H1 (cell line): ENCODE results near the gene COPZ2. TPM values are rescaled to one million over a fixed set of nuclear protein-coding genes. Genes with fewer than 3 reads are reported as not detected.
A peak's percentile ranks its signal among the peaks of the same experiment; 100 is the strongest.

Experiments used
- CTCF ChIP-seq, 3 experiments: IDR thresholded peaks; 1 replicate in 2 of 3; 2 replicates in 1 of 3; pipeline versions ENCODE4 v1.5.1 to v1.6.1; 2011; ENCODE audit warnings: low read length in 3 of 3, mild to moderate bottlenecking in 3 of 3, inconsistent platforms in 2 of 3, low read depth in 1 of 3, moderate library complexity in 1 of 3; ENCODE audit not compliant: insufficient read depth in 1 of 3; ENCODE audit errors: control extremely low read depth in 1 of 3
- GABPA ChIP-seq: IDR thresholded peaks from 2 replicates; pipeline ENCODE4 v1.6.1; 2011; ENCODE audit warnings: mild to moderate bottlenecking, low read length, moderate library complexity, borderline replicate concordance; ENCODE audit not compliant: insufficient read depth
- KDM4A ChIP-seq: IDR thresholded peaks from one replicate; pipeline ENCODE4 v1.7.1; 2012; ENCODE audit warnings: low read depth, mild to moderate bottlenecking, moderate library complexity, low read length, inconsistent platforms; ENCODE audit not compliant: severe bottlenecking
- POLR2A ChIP-seq, 2 experiments: IDR thresholded peaks; 1 replicate in 1 of 2; 2 replicates in 1 of 2; pipeline ENCODE4 v1.6.1; 2011; ENCODE audit warnings: low read depth in 2 of 2, low read length in 2 of 2, mild to moderate bottlenecking in 2 of 2; ENCODE audit errors: control extremely low read depth in 1 of 2
- RAD21 ChIP-seq, 2 experiments: IDR thresholded peaks in 1 of 2; conservative IDR thresholded peaks in 1 of 2; 2 replicates each; pipeline ENCODE4 v1.6.1; 2011; ENCODE audit warnings: low read depth in 2 of 2, low read length in 2 of 2, improper control_type of control experiment in 1 of 2, inconsistent platforms in 1 of 2, mild to moderate bottlenecking in 1 of 2, moderate library complexity in 1 of 2
- polyA plus RNA-seq, 7 experiments: library from polyadenylated mRNA; depleted of rRNA in 3 of 7; stranded (reverse) in 5 of 7; unstranded in 2 of 7; fragments of >200 nt in 5 of 7; fragments of 200-250 nt in 2 of 7; gene quantifications; 1 replicate in 5 of 7; 2 replicates in 1 of 7; 4 replicates in 1 of 7; pipeline versions ENCODE4 v1.2.1 to v1.2.3, GENCODE V29; 2011 to 2013; ENCODE audit warnings: missing spikeins in 2 of 7, mixed read lengths in 2 of 7
- total RNA-seq: library from RNA; stranded (reverse); fragmentation: NEBNext Ultra II Directional; extraction: Animal tissue kit (Norgen Biotek cat#: 25700); gene quantifications from 2 replicates; pipeline ENCODE4 v1.2.1, GENCODE V29; 2021
- TF ChIP-seq, protein P1 (sequence below): IDR thresholded peaks from 2 replicates; pipeline ENCODE4 v1.6.1; 2011; ENCODE audit warnings: low read length, improper control_type of control experiment

The COPZ2 gene
- total and polyA plus RNA-seq, 2 of the 8 experiments (the other 6 are each of a cell fraction or from before 2014, with no cell fraction given), result 0.24 TPM; not detected in 1

DNA sequence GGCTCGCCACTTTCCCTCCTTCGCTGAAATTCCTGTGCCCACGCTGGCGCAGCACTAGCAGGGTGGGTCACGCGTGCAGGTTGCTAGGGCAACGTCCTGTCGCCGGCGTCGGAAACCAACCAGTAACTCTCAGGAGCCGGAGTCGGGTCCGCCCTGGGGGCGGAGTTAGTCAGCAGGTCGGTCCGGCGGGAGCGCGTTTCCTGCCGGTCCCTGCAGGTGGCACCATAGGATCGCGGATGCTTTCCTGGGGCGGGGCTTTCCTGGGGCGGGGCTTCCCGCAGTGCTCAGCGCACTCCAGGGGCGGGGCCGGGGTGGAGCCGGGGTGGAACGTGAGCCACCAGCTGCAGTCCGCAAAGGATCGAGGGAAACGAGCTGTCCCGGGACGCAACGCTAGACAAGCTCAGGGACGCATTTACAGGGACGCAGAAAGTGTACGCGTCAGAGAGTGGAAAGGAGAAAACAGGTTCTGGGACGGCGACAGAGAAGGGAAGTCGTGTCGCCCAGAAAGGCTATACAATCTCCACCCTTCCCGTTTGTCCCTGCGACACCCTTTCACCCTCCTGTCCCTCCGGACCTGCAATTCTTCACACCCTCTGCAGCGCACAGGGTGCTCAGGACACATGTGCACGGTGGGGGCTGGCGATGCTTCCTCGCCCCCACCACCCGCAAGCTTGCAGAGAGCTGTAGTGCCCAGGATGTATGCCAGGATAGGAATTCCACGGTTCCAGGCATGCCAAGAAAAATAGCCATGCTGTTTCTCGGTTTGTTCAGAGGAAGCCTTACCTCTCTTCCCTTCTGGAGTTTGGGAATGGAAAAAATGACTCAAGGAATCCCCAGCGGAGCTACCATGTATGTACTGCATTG is 12.3 kb downstream of the COPZ2 start (continued):
- TF ChIP-seq CTCF (IDR thresholded peaks at IDR 0.05; ENCODE audit: control extremely low read depth in 1 of 3, insufficient read depth in 1 of 3, low read depth in 1 of 3, low read length in 3 of 3), result peak; percentile 81 to 87 (median 83)
- no peak for TF ChIP-seq POLR2A (IDR thresholded peaks at IDR 0.05; ENCODE audit: control extremely low read depth in 1 of 2, low read depth in 2 of 2, low read length in 2 of 2)
- TF ChIP-seq RAD21 (IDR thresholded peaks at IDR 0.05 in 1 of 2, conservative IDR thresholded peaks at IDR 0.05 in 1 of 2; ENCODE audit: low read depth in 2 of 2, low read length in 2 of 2), result peak; percentile 96
- TF ChIP-seq, protein P1, sequence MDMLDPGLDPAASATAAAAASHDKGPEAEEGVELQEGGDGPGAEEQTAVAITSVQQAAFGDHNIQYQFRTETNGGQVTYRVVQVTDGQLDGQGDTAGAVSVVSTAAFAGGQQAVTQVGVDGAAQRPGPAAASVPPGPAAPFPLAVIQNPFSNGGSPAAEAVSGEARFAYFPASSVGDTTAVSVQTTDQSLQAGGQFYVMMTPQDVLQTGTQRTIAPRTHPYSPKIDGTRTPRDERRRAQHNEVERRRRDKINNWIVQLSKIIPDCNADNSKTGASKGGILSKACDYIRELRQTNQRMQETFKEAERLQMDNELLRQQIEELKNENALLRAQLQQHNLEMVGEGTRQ, result peak; percentile 45; the same call in 1 of the 2 replicates
- TF ChIP-seq GABPA, result no peak
- peak; percentile 42 for TF ChIP-seq KDM4A
- TF ChIP-seq, all 59 proteins: peak for 11
